Prostate gland (tissue), 2 donors: ENCODE results near the gene PRMT5. TPM values are rescaled to one million over a fixed set of nuclear protein-coding genes. Genes with fewer than 3 reads are reported as not detected.

Experiments
- DNase-seq: peaks from one replicate; pipeline ENCODE4 v3.0.0-alpha.2; 2019; ENCODE audit warnings: low spot score
- H3K27ac ChIP-seq, 2 donors: fragments of 200-600 bp; sonication (generic); 2 replicates each; pipeline ENCODE4 v1.5.1; 2017 to 2019
- H3K27me3 ChIP-seq: fragments of 200-600 bp; sonication (generic); replicated peaks from 2 replicates; pipeline ENCODE4 v1.5.1; 2019; ENCODE audit not compliant: insufficient read depth
- H3K36me3 ChIP-seq, 2 donors: fragments of 200-600 bp; sonication (generic); 1 replicate in 1 of 2; 2 replicates in 1 of 2; pipeline versions ENCODE4 v1.5.1 to v1.8.1; 2017 to 2019
- H3K4me1 ChIP-seq: fragments of 200-600 bp; sonication (generic); replicated peaks from 2 replicates; pipeline ENCODE4 v1.5.1; 2019
- H3K4me3 ChIP-seq, 2 donors: fragments of 200-600 bp; sonication (generic); 2 replicates each; pipeline ENCODE4 v1.5.1; 2017 to 2019
- H3K9me3 ChIP-seq: fragments of 200-600 bp; sonication (generic); 2 replicates; pipeline ENCODE4 v1.5.1; 2017
- CTCF ChIP-seq, 4 experiments: fragments of 200-600 bp in 2 of 4; fragments of 450-650 bp in 2 of 4; sonication (generic) in 2 of 4; IDR thresholded peaks; 1 replicate in 3 of 4; 2 replicates in 1 of 4; pipeline ENCODE4 v1.5.1; 2016 to 2019; ENCODE audit warnings: antibody characterized with exemption in 4 of 4, mild to moderate bottlenecking in 2 of 4, moderate library complexity in 2 of 4
- POLR2A ChIP-seq: fragments of 450-650 bp; IDR thresholded peaks from one replicate; pipeline ENCODE4 v1.6.1; 2016; ENCODE audit warnings: antibody characterized with exemption, mild to moderate bottlenecking
- POLR2AphosphoS5 ChIP-seq: sonication (generic); formaldehyde crosslinking; IDR thresholded peaks from one replicate; pipeline ENCODE4 v1.6.1; 2017; ENCODE audit warnings: antibody characterized with exemption
- WGBS: methylation state at CpG from one replicate; pipeline ENCODE4 v1.1.5; 2018; 5-methylcytosine and 5-hydroxymethylcytosine counted together
- intact Hi-C: fragments of 100-400 bp; cut with DNase I; formaldehyde crosslinking; loops from one replicate; pipeline ENCODE4 v1.14.2; 2022
- total RNA-seq, 2 donors: library from RNA; depleted of rRNA; stranded (reverse); fragments of >200 nt; gene quantifications; one replicate each; pipeline ENCODE4 v1.1.0, GENCODE V29; 2016

Gene PRMT5
- total RNA-seq, 2 donors from 2014 or later: 65.0 to 71.0 TPM

GRCh38 chr14:22877000-22877501 is 52.1 kb downstream of the PRMT5 start:
- Histone ChIP-seq H3K27me3 (no peaks in the 10 kb centered on the region), H3K4me3 (no peak overlapping the region), H3K36me3 (peaks cover 19 to 33% of the 10 kb centered on the region in 2 donors), H3K9me3 (no peaks in the 10 kb centered on the region), H3K4me1 (peaks cover 4% of the 10 kb centered on the region), H3K27ac (no peak overlapping the region)
- intact Hi-C loops: no loop called here
- WGBS: 92% methylated on average over 21 of the region's 22 CpGs
- no peak for TF ChIP-seq POLR2A
- no peak for TF ChIP-seq POLR2AphosphoS5
- no peak for TF ChIP-seq CTCF (IDR thresholded peaks at IDR 0.05)
- DNase-seq: no peak

- Histone ChIP-seq H3K4me1 (peaks cover 4% of the 10 kb centered on the region), H3K27ac (no peak overlapping the region), H3K36me3 (peaks cover 19 to 33% of the 10 kb centered on the region in 2 donors), H3K9me3 (no peaks in the 10 kb centered on the region), H3K4me3 (no peak overlapping the region), H3K27me3 (no peaks in the 10 kb centered on the region)
- 94% methylated on average over 20 of the region's 20 CpGs for WGBS
- no peak for DNase-seq
- intact Hi-C loops: no loop called here
- TF ChIP-seq CTCF (IDR thresholded peaks at IDR 0.05) (no peak), POLR2AphosphoS5 (no peak)
These were observed 53.3 kb downstream of the PRMT5 start for GRCh38 chr14:22875748-22876319.

GRCh38 chr14:22875003-22875747 is 54.0 kb downstream of the PRMT5 start:
- no peak overlapping the region for H3K27ac ChIP-seq
- no peaks in the 10 kb centered on the region for H3K27me3 ChIP-seq
- no peak for DNase-seq
- WGBS: 92% methylated on average over 14 of the region's 15 CpGs
- H3K9me3 ChIP-seq: no peaks in the 10 kb centered on the region
- no peak overlapping the region for H3K4me3 ChIP-seq
- peaks cover 4% of the 10 kb centered on the region for H3K4me1 ChIP-seq
- TF ChIP-seq POLR2A (no peak), CTCF (IDR thresholded peaks at IDR 0.05) (no peak), POLR2AphosphoS5 (no peak)
- peaks cover 19 to 33% of the 10 kb centered on the region in 2 donors for H3K36me3 ChIP-seq
- intact Hi-C loops: no loop called here

- intact Hi-C loops: loop anchor here (5.0 kb wide), 2 partner anchors 44 to 104 kb away; partner anchors contain the start of gene RBM23
- TF ChIP-seq POLR2AphosphoS5 (no peak), CTCF (IDR thresholded peaks at IDR 0.05) (peak in 1 of 4 experiments; percentile 1)
- no peaks in the 10 kb centered on the region for H3K27me3 ChIP-seq
- peak overlapping the region; percentile 100 for H3K27ac ChIP-seq
- H3K4me3 ChIP-seq: peak overlapping the region; percentile 94 to 100
- peaks cover 4% of the 10 kb centered on the region for H3K4me1 ChIP-seq
- peaks cover 19 to 26% of the 10 kb centered on the region in 2 donors for H3K36me3 ChIP-seq
- H3K9me3 ChIP-seq: no peaks in the 10 kb centered on the region
- DNase-seq: no peak
- 36% methylated on average over 10 of the region's 10 CpGs for WGBS
These were observed 56.2 kb downstream of the PRMT5 start for GRCh38 chr14:22872833-22873520.
